ENCODE results near the gene SPRR4.

DNA sequence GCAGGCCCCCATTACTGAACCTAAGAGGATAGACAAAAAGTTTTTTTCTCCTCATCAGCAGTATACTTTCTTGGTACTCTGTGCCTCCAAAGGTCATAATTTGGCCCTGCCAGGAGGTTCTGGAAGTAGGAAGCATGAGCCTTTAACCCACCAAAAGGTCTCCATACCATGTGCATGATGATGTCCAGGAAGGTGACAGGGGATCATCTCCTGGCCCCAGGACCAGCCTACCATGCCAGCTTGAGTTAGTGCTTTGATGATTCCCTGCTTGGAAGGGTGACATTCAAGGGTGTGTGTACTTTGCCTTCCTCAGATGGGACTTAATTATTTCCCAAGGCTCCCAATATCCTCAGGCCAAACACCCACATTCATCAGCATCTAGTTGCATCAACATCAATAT, 7.2 kb downstream of the SPRR4 start:
- TF ChIP-seq, protein P1, sequence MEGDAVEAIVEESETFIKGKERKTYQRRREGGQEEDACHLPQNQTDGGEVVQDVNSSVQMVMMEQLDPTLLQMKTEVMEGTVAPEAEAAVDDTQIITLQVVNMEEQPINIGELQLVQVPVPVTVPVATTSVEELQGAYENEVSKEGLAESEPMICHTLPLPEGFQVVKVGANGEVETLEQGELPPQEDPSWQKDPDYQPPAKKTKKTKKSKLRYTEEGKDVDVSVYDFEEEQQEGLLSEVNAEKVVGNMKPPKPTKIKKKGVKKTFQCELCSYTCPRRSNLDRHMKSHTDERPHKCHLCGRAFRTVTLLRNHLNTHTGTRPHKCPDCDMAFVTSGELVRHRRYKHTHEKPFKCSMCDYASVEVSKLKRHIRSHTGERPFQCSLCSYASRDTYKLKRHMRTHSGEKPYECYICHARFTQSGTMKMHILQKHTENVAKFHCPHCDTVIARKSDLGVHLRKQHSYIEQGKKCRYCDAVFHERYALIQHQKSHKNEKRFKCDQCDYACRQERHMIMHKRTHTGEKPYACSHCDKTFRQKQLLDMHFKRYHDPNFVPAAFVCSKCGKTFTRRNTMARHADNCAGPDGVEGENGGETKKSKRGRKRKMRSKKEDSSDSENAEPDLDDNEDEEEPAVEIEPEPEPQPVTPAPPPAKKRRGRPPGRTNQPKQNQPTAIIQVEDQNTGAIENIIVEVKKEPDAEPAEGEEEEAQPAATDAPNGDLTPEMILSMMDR (IDR thresholded peaks at IDR 0.05), result no peak
- no peak for TF ChIP-seq POLR2A (IDR thresholded peaks at IDR 0.05)
- no peak for TF ChIP-seq EP300 (IDR thresholded peaks at IDR 0.05)

Data from gastroesophageal sphincter (tissue), 3 donors.